ENCODE results near the gene CITED4.
A peak's percentile ranks its signal among the peaks of the same experiment; 100 is the strongest.

The CITED4 gene

GRCh38 chr1:40868051-40868723 is 6.0 kb upstream of the CITED4 start:
- no peaks in the 10 kb centered on the region for H3K4me1 ChIP-seq (ENCODE audit: control insufficient read depth, insufficient read depth, low read length)
- no peak overlapping the region for H3K9ac ChIP-seq (ENCODE audit: low read length)
- peaks cover 4% of the 10 kb centered on the region for H3K9me3 ChIP-seq (ENCODE audit: control insufficient read depth, low read length)
- no peak overlapping the region for H3K4me3 ChIP-seq (ENCODE audit: low read length)
- H3K36me3 ChIP-seq (ENCODE audit: control insufficient read depth, insufficient read depth, low read length, severe bottlenecking), result no peaks in the 10 kb centered on the region
- no peaks in the 10 kb centered on the region for H3K27me3 ChIP-seq (replicated peaks; ENCODE audit: control insufficient read depth, insufficient read depth, low read length)
- peak; percentile 63 for DNase-seq (ENCODE audit: low read depth)

- no peaks in the 10 kb centered on the region for H3K27me3 ChIP-seq (replicated peaks; ENCODE audit: control insufficient read depth, insufficient read depth, low read length)
Observed at GRCh38 chr1:40861224-40862003, 749 bp downstream of the CITED4 start.

GRCh38 chr1:40860706-40861223 is 1.4 kb downstream of the CITED4 start:
- H3K9me3 ChIP-seq (ENCODE audit: control insufficient read depth, low read length), result no peaks in the 10 kb centered on the region
- H3K36me3 ChIP-seq (ENCODE audit: control insufficient read depth, insufficient read depth, low read length, severe bottlenecking), result no peaks in the 10 kb centered on the region
- no peaks in the 10 kb centered on the region for H3K27me3 ChIP-seq (replicated peaks; ENCODE audit: control insufficient read depth, insufficient read depth, low read length)
- H3K9ac ChIP-seq (ENCODE audit: low read length), result peak overlapping the region; percentile 76
- peaks cover 9% of the 10 kb centered on the region for H3K4me1 ChIP-seq (ENCODE audit: control insufficient read depth, insufficient read depth, low read length)
- no peak for DNase-seq (ENCODE audit: low read depth)
- peak overlapping the region; percentile 79 for H3K4me3 ChIP-seq (ENCODE audit: low read length)

More at GRCh38 chr1:40861224-40862003, 749 bp downstream of the CITED4 start:
- DNase-seq (ENCODE audit: low read depth), result peak; percentile 74
- Histone ChIP-seq H3K9me3 (ENCODE audit: control insufficient read depth, low read length) (no peaks in the 10 kb centered on the region), H3K4me3 (ENCODE audit: low read length) (peak overlapping the region; percentile 79), H3K4me1 (ENCODE audit: control insufficient read depth, insufficient read depth, low read length) (peaks cover 9% of the 10 kb centered on the region), H3K36me3 (ENCODE audit: control insufficient read depth, insufficient read depth, low read length, severe bottlenecking) (no peaks in the 10 kb centered on the region), H3K9ac (ENCODE audit: low read length) (peak overlapping the region; percentile 76)

GRCh38 chr1:40858856-40859416 is 3.2 kb downstream of the CITED4 start:
- H3K9me3 ChIP-seq (ENCODE audit: control insufficient read depth, low read length), result no peaks in the 10 kb centered on the region
- H3K27me3 ChIP-seq (replicated peaks; ENCODE audit: control insufficient read depth, insufficient read depth, low read length), result no peaks in the 10 kb centered on the region
- H3K4me3 ChIP-seq (ENCODE audit: low read length), result no peak overlapping the region
- H3K4me1 ChIP-seq (ENCODE audit: control insufficient read depth, insufficient read depth, low read length), result peaks cover 9% of the 10 kb centered on the region
- DNase-seq (ENCODE audit: low read depth), result no peak
- no peaks in the 10 kb centered on the region for H3K36me3 ChIP-seq (ENCODE audit: control insufficient read depth, insufficient read depth, low read length, severe bottlenecking)
- H3K9ac ChIP-seq (ENCODE audit: low read length), result no peak overlapping the region

GRCh38 chr1:40857737-40858136 is 4.4 kb downstream of the CITED4 start:
- H3K4me1 ChIP-seq (ENCODE audit: control insufficient read depth, insufficient read depth, low read length), result peaks cover 12% of the 10 kb centered on the region
- H3K27me3 ChIP-seq (replicated peaks; ENCODE audit: control insufficient read depth, insufficient read depth, low read length), result no peaks in the 10 kb centered on the region
- no peaks in the 10 kb centered on the region for H3K9me3 ChIP-seq (ENCODE audit: control insufficient read depth, low read length)
- H3K9ac ChIP-seq (ENCODE audit: low read length), result no peak overlapping the region
- no peak for DNase-seq (ENCODE audit: low read depth)
- no peaks in the 10 kb centered on the region for H3K36me3 ChIP-seq (ENCODE audit: control insufficient read depth, insufficient read depth, low read length, severe bottlenecking)
- H3K4me3 ChIP-seq (ENCODE audit: low read length), result no peak overlapping the region

- Histone ChIP-seq H3K9me3 (ENCODE audit: control insufficient read depth, low read length) (no peaks in the 10 kb centered on the region), H3K4me1 (ENCODE audit: control insufficient read depth, insufficient read depth, low read length) (peaks cover 12% of the 10 kb centered on the region), H3K9ac (ENCODE audit: low read length) (no peak overlapping the region), H3K27me3 (replicated peaks; ENCODE audit: control insufficient read depth, insufficient read depth, low read length) (no peaks in the 10 kb centered on the region), H3K4me3 (ENCODE audit: low read length) (no peak overlapping the region), H3K36me3 (ENCODE audit: control insufficient read depth, insufficient read depth, low read length, severe bottlenecking) (no peaks in the 10 kb centered on the region)
- DNase-seq (ENCODE audit: low read depth), result no peak
Observed at GRCh38 chr1:40856656-40857302, 5.4 kb downstream of the CITED4 start.

GRCh38 chr1:40856116-40856515 is 6.0 kb downstream of the CITED4 start:
- Histone ChIP-seq H3K9ac (ENCODE audit: low read length) (no peak overlapping the region), H3K27me3 (replicated peaks; ENCODE audit: control insufficient read depth, insufficient read depth, low read length) (no peaks in the 10 kb centered on the region)

GRCh38 chr1:40855513-40855912 is 6.7 kb downstream of the CITED4 start:
- no peaks in the 10 kb centered on the region for H3K27me3 ChIP-seq (replicated peaks; ENCODE audit: control insufficient read depth, insufficient read depth, low read length)
- H3K36me3 ChIP-seq (ENCODE audit: control insufficient read depth, insufficient read depth, low read length, severe bottlenecking), result no peaks in the 10 kb centered on the region
- no peak overlapping the region for H3K4me3 ChIP-seq (ENCODE audit: low read length)
- H3K9me3 ChIP-seq (ENCODE audit: control insufficient read depth, low read length), result no peaks in the 10 kb centered on the region
- H3K4me1 ChIP-seq (ENCODE audit: control insufficient read depth, insufficient read depth, low read length), result peaks cover 5% of the 10 kb centered on the region
- no peak overlapping the region for H3K9ac ChIP-seq (ENCODE audit: low read length)
- no peak for DNase-seq (ENCODE audit: low read depth)

More at GRCh38 chr1:40856116-40856515, 6.0 kb downstream of the CITED4 start:
- DNase-seq (ENCODE audit: low read depth), result no peak
- Histone ChIP-seq H3K4me3 (ENCODE audit: low read length) (no peak overlapping the region), H3K36me3 (ENCODE audit: control insufficient read depth, insufficient read depth, low read length, severe bottlenecking) (no peaks in the 10 kb centered on the region), H3K9me3 (ENCODE audit: control insufficient read depth, low read length) (no peaks in the 10 kb centered on the region), H3K4me1 (ENCODE audit: control insufficient read depth, insufficient read depth, low read length) (peaks cover 11% of the 10 kb centered on the region)

- no peak for DNase-seq (ENCODE audit: low read depth)
- Histone ChIP-seq H3K27me3 (replicated peaks; ENCODE audit: control insufficient read depth, insufficient read depth, low read length) (no peaks in the 10 kb centered on the region), H3K9me3 (ENCODE audit: control insufficient read depth, low read length) (no peaks in the 10 kb centered on the region), H3K36me3 (ENCODE audit: control insufficient read depth, insufficient read depth, low read length, severe bottlenecking) (no peaks in the 10 kb centered on the region), H3K4me1 (ENCODE audit: control insufficient read depth, insufficient read depth, low read length) (peaks cover 2% of the 10 kb centered on the region), H3K4me3 (ENCODE audit: low read length) (no peak overlapping the region), H3K9ac (ENCODE audit: low read length) (no peak overlapping the region)
Observed at GRCh38 chr1:40853885-40854170, 8.3 kb downstream of the CITED4 start.

GRCh38 chr1:40853113-40853884 is 8.9 kb downstream of the CITED4 start:
- H3K4me3 ChIP-seq (ENCODE audit: low read length), result no peak overlapping the region
- H3K36me3 ChIP-seq (ENCODE audit: control insufficient read depth, insufficient read depth, low read length, severe bottlenecking), result no peaks in the 10 kb centered on the region

More at GRCh38 chr1:40853113-40853884, 8.9 kb downstream of the CITED4 start:
- DNase-seq (ENCODE audit: low read depth), result no peak
- Histone ChIP-seq H3K9ac (ENCODE audit: low read length) (no peak overlapping the region), H3K27me3 (replicated peaks; ENCODE audit: control insufficient read depth, insufficient read depth, low read length) (no peaks in the 10 kb centered on the region), H3K4me1 (ENCODE audit: control insufficient read depth, insufficient read depth, low read length) (peaks cover 2% of the 10 kb centered on the region), H3K9me3 (ENCODE audit: control insufficient read depth, low read length) (no peaks in the 10 kb centered on the region)

Data from adipocyte (in vitro differentiated cells).